Dendritic cell treated with granulocyte-macrophage colony-stimulating factor and Interleukin-4, amounts not matched to agents 40 ng/mL and 50 ng/mL, for 4 days (primary cell): Measurements from ENCODE around the gene S100B.
"Not testable (repeated sequence)": the region's sequence is repeated elsewhere in the genome, so short reads cannot be mapped to it uniquely, and the experiment has no call there.

Source experiments
- H3K27ac Mint-ChIP-seq: one replicate; pipeline ENCODE4 v1.8.0; 2022; ENCODE audit warnings: mild to moderate bottlenecking, mixed read lengths
- H3K27me3 Mint-ChIP-seq: one replicate; pipeline ENCODE4 v1.8.0; 2022; ENCODE audit warnings: mild to moderate bottlenecking, mixed read lengths
- H3K36me3 Mint-ChIP-seq: one replicate; pipeline ENCODE4 v1.8.0; 2022; ENCODE audit warnings: low read depth, mixed read lengths
- H3K4me1 Mint-ChIP-seq: one replicate; pipeline ENCODE4 v1.8.0; 2022; ENCODE audit warnings: low read depth, mixed read lengths
- H3K4me3 Mint-ChIP-seq: one replicate; pipeline ENCODE4 v1.8.0; 2022; ENCODE audit warnings: mild to moderate bottlenecking, moderate library complexity, mixed read lengths
- H3K9me3 Mint-ChIP-seq: one replicate; pipeline ENCODE4 v1.8.0; 2022; ENCODE audit warnings: mixed read lengths
- intact Hi-C: fragments of 100-400 bp; cut with micrococcal nuclease; formaldehyde crosslinking; loops from one replicate; pipeline ENCODE4 v1.15.0; 2022

S100B gene

GRCh38 chr21:46603228-46603627 is 1.7 kb downstream of the S100B start:
- H3K27ac Mint-ChIP-seq, result no peak overlapping the region
- intact Hi-C loops, result no loop called here
- H3K36me3 Mint-ChIP-seq, result no peaks in the 10 kb centered on the region
- no peaks in the 10 kb centered on the region for H3K9me3 Mint-ChIP-seq
- H3K27me3 Mint-ChIP-seq, result no peaks in the 10 kb centered on the region
- no peak overlapping the region for H3K4me3 Mint-ChIP-seq
- peaks cover 58% of the 10 kb centered on the region for H3K4me1 Mint-ChIP-seq

GRCh38 chr21:46600978-46601377 is 3.9 kb downstream of the S100B start:
- H3K27ac Mint-ChIP-seq, result no peak overlapping the region
- no peaks in the 10 kb centered on the region for H3K9me3 Mint-ChIP-seq
- intact Hi-C loops, result no loop called here
- no peaks in the 10 kb centered on the region for H3K36me3 Mint-ChIP-seq
- no peaks in the 10 kb centered on the region for H3K27me3 Mint-ChIP-seq
- H3K4me3 Mint-ChIP-seq, result no peak overlapping the region
- peaks cover 37% of the 10 kb centered on the region for H3K4me1 Mint-ChIP-seq

- Mint-ChIP-seq H3K4me3 (no peak overlapping the region), H3K27me3 (no peaks in the 10 kb centered on the region), H3K36me3 (no peaks in the 10 kb centered on the region), H3K4me1 (peaks cover 30% of the 10 kb centered on the region), H3K9me3 (peaks cover 4% of the 10 kb centered on the region), H3K27ac (no peak overlapping the region)
- intact Hi-C loops, result no loop called here
Observed at GRCh38 chr21:46600305-46600704, 4.6 kb downstream of the S100B start.

GRCh38 chr21:46598581-46599572 is 6.0 kb downstream of the S100B start:
- no peaks in the 10 kb centered on the region for H3K36me3 Mint-ChIP-seq
- H3K4me1 Mint-ChIP-seq, result peaks cover 18% of the 10 kb centered on the region
- H3K27ac Mint-ChIP-seq, result no peak overlapping the region
- intact Hi-C loops, result no loop called here
- H3K9me3 Mint-ChIP-seq, result peaks cover 18% of the 10 kb centered on the region
- no peaks in the 10 kb centered on the region for H3K27me3 Mint-ChIP-seq
- H3K4me3 Mint-ChIP-seq, result no peak overlapping the region

- peaks cover 1% of the 10 kb centered on the region for H3K27me3 Mint-ChIP-seq
- no peaks in the 10 kb centered on the region for H3K36me3 Mint-ChIP-seq
- H3K4me3 Mint-ChIP-seq, result no peak overlapping the region
- H3K27ac Mint-ChIP-seq, result no peak overlapping the region
- peaks cover 27% of the 10 kb centered on the region for H3K9me3 Mint-ChIP-seq
- peaks cover 18% of the 10 kb centered on the region for H3K4me1 Mint-ChIP-seq
- intact Hi-C loops, result no loop called here
Observed at GRCh38 chr21:46597896-46598343, 7.0 kb downstream of the S100B start.

GRCh38 chr21:46597031-46597430 is 7.9 kb downstream of the S100B start:
- no peaks in the 10 kb centered on the region for H3K36me3 Mint-ChIP-seq
- H3K27me3 Mint-ChIP-seq, result peaks cover 1% of the 10 kb centered on the region
- H3K9me3 Mint-ChIP-seq, result peaks cover 32% of the 10 kb centered on the region
- H3K4me1 Mint-ChIP-seq, result peaks cover 10% of the 10 kb centered on the region
- intact Hi-C loops, result no loop called here
- no peak overlapping the region for H3K27ac Mint-ChIP-seq
- no peak overlapping the region for H3K4me3 Mint-ChIP-seq

GRCh38 chr21:46596201-46596600 is 8.7 kb downstream of the S100B start:
- H3K9me3 Mint-ChIP-seq, result peaks cover 39% of the 10 kb centered on the region
- H3K27ac Mint-ChIP-seq, result no peak overlapping the region
- peaks cover 1% of the 10 kb centered on the region for H3K27me3 Mint-ChIP-seq
- intact Hi-C loops, result no loop called here
- no peak overlapping the region for H3K4me3 Mint-ChIP-seq
- H3K36me3 Mint-ChIP-seq, result no peaks in the 10 kb centered on the region
- peaks cover 1% of the 10 kb centered on the region for H3K4me1 Mint-ChIP-seq

- no peak overlapping the region for H3K27ac Mint-ChIP-seq
- intact Hi-C loops, result no loop called here
- no peaks in the 10 kb centered on the region for H3K36me3 Mint-ChIP-seq
- H3K4me1 Mint-ChIP-seq, result no peaks in the 10 kb centered on the region
- H3K9me3 Mint-ChIP-seq, result peaks cover 58% of the 10 kb centered on the region
- peaks cover 4% of the 10 kb centered on the region for H3K27me3 Mint-ChIP-seq
- H3K4me3 Mint-ChIP-seq, result no peak overlapping the region
Observed at GRCh38 chr21:46594276-46594675, 10.6 kb downstream of the S100B start.

GRCh38 chr21:46585191-46585953 is 19.5 kb downstream of the S100B start:
- Mint-ChIP-seq H3K27ac (no peak overlapping the region), H3K4me1 (no peaks in the 10 kb centered on the region), H3K4me3 (no peak overlapping the region), H3K36me3 (peaks cover 24% of the 10 kb centered on the region), H3K27me3 (peaks cover 10% of the 10 kb centered on the region), H3K9me3 (peaks cover 88% of the 10 kb centered on the region)
- intact Hi-C loops, result no loop called here

GRCh38 chr21:46581780-46582307 is 23.0 kb downstream of the S100B start:
- Mint-ChIP-seq H3K27ac (no peak overlapping the region), H3K4me1 (no peaks in the 10 kb centered on the region), H3K9me3 (peaks cover 89% of the 10 kb centered on the region), H3K36me3 (peaks cover 43% of the 10 kb centered on the region), H3K4me3 (no peak overlapping the region), H3K27me3 (peaks cover 7% of the 10 kb centered on the region)
- intact Hi-C loops, result no loop called here

GRCh38 chr21:46579394-46579793 is 25.5 kb downstream of the S100B start:
- H3K27ac Mint-ChIP-seq, intact Hi-C loops, H3K4me3 Mint-ChIP-seq, H3K27me3 Mint-ChIP-seq, H3K4me1 Mint-ChIP-seq: not testable (repeated sequence)
- Mint-ChIP-seq H3K9me3 (peaks cover 68% of the 10 kb centered on the region), H3K36me3 (peaks cover 43% of the 10 kb centered on the region)

- Mint-ChIP-seq H3K36me3 (peaks cover 50% of the 10 kb centered on the region), H3K9me3 (peaks cover 64% of the 10 kb centered on the region), H3K4me1 (peaks cover 14% of the 10 kb centered on the region)
- H3K27me3 Mint-ChIP-seq, intact Hi-C loops, H3K27ac Mint-ChIP-seq, H3K4me3 Mint-ChIP-seq: not testable (repeated sequence)
Observed at GRCh38 chr21:46577786-46578185, 27.1 kb downstream of the S100B start.

GRCh38 chr21:46572850-46573249 is 32.0 kb downstream of the S100B start:
- intact Hi-C loops, result no loop called here
- Mint-ChIP-seq H3K27ac (no peak overlapping the region), H3K4me1 (peaks cover 25% of the 10 kb centered on the region), H3K4me3 (no peak overlapping the region), H3K27me3 (no peaks in the 10 kb centered on the region), H3K36me3 (peaks cover 52% of the 10 kb centered on the region), H3K9me3 (peaks cover 19% of the 10 kb centered on the region)

GRCh38 chr21:46570631-46571030 is 34.3 kb downstream of the S100B start:
- peaks cover 8% of the 10 kb centered on the region for H3K9me3 Mint-ChIP-seq
- H3K4me1 Mint-ChIP-seq, result peaks cover 33% of the 10 kb centered on the region
- H3K27me3 Mint-ChIP-seq, result no peaks in the 10 kb centered on the region
- H3K4me3 Mint-ChIP-seq, result no peak overlapping the region
- intact Hi-C loops, result no loop called here
- H3K36me3 Mint-ChIP-seq, result peaks cover 75% of the 10 kb centered on the region
- no peak overlapping the region for H3K27ac Mint-ChIP-seq
